ENCODE measurements around the gene OCIAD2.
"Not testable (repeated sequence)": the region's sequence is repeated elsewhere in the genome, so short reads cannot be mapped to it uniquely, and the experiment has no call there.

The OCIAD2 gene, protein sequence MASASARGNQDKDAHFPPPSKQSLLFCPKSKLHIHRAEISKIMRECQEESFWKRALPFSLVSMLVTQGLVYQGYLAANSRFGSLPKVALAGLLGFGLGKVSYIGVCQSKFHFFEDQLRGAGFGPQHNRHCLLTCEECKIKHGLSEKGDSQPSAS

DNA sequence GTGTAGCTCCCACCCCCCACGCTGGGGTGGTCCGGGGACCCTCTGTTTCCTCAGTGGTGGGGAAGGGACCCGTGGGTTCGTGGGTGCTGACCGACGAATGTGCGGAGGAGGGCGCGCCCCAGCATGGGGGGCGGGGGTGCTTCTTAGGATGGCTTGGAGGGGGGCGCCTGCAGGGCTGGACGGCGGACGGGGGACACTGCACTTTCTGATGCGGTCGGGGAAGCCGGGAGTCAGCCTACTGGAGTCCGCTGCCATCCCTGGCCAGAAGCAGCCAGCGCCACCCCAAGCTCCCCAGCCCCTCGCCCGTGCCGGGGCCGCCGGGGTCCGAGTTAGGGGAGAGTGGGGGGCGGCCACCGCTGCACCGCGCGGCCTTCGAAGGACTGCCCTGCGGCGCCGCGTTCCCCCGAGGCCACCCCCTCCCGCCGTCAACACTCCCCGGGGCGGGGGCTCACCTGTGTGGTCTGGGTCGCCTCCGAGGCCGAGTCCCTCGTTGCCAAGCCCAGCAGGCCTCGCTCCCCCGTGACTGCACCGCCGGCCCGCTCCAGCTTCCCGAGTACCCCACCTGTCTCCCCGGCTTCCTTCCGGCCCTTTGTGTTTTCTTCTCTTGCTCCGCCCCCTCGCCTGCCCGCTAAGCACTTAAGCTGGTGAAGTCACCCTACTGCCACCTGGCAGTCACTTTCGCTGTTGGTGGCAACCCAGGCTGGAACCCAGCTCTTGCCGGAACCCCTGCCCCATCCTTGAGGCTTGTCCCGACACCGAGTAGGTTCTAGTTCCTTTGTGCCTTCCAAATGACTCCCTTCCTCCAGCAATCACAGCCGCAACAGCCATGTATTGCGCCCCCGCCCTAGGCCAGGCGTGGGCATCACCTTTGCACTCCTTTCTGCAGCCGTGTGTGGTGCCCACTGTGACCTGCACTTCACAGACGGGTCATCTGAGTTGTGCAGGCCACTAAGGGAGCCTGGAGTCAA is at the start of gene OCIAD2:
OCIAD2 (minus strand) TSS at position 569 of the 968 bp plus-strand sequence. CDS start 2,225 bp downstream, outside the sequence.
- DNase-seq: peak; percentile 85

DNA sequence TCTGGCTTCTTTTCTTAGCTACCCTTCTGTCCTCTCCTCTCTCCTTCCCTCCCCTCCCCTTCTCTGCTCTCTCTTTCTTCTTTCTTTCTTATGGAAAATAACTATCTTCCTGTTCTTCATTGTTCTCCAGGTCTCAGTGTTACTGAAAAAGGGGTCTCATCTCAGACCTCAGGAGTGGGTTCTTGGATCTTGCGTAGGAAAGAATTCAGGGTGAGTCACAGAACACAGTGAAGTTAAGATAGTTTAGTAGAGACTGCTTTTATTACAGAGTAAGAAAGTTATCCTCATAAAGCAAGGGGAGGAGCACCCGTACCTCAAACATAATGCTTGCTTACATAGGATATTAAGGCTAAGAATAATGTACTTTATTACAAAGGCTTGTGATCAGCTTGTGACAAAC is 47.7 kb upstream of the OCIAD2 start:
- no peak for DNase-seq

DNA sequence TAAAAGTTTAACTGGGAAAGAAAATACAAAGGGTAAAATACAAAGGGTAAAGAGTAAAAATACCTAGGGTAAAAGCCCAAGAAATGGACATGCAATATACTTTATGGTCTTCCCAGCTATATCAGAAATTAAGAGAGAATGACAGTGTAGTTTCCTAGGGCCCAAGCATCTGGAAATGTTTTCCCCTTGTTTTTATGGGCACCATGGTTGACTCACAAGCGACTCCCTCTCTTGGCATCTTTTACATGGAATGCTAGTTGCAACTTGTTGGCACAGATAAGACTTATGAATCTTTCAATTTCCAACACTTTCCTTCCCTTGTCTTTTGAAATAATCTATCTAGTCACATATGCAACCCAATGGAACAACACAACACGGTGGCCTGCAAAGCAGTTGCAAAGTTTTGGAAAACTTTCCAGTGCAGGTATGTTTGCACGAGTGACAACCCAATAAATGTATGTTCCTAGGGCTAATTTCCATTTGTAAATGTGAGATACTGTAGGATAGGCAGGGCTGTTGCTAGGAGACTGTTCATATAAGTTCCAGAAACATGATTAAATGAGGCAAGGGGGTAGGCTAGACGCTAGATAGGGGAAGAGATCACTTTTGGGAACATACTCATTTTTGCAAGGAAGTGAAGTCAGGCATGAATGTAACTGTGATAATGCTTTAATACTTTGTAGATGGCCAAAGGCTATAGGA is 43.1 kb upstream of the OCIAD2 start:
- no peak for DNase-seq

DNA sequence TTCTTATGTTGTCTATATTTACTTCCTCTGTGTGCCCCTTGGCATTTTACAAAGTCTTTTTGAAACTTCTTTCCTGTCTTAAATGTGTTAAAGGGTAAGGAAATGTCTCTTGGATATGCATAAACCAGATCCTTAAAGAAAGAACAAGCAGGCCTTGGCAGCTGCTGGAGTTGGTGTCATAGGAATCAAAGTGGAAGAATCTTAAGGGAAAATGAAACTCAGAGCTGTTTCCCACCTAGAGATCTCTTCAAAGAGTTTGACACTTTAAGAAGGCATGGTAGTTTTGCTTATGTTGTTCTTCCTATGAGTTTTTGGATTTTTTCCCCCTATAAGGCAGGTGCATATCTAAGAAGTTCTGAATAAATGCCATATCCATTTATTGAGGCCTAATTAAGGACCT is 42.5 kb upstream of the OCIAD2 start:
- DNase-seq: no peak

DNA sequence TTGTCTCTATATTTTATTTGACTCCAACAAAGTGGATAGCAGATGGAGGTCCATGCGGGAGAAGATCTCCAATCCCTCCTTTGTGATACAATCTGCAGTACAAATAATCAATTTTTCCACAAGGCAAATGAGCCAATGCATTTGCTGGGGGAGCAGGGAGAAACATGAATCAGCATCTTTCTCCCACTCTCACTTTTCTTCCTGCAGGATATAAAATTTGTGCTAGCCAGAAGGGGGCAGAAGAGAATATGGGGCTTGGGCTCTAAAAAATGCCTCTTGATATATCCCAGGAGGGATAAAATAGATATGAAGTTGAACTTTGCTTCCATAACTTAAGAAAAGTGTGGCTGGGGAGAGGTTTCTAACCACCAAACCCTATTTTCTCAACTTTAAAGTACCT is 41.2 kb upstream of the OCIAD2 start:
- no peak for DNase-seq

DNA sequence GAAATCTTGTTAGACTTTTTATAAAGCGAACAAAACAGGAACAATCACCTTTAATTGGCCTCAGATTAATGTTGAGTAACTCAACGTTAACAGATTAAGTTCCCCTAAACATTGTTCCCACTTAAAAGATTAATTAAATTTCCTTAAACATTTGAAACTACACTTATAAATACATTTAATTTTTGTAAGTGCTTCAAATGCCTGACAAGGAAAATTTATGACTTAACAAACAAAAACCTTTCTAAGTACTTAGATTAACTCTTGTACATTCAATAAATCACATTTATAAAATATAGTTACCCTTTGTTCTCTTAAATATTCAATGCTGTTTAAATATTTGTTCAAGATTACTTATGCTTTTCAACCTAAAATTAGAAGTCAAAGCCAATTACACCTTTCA is 39.4 kb upstream of the OCIAD2 start:
- DNase-seq: no peak

DNA sequence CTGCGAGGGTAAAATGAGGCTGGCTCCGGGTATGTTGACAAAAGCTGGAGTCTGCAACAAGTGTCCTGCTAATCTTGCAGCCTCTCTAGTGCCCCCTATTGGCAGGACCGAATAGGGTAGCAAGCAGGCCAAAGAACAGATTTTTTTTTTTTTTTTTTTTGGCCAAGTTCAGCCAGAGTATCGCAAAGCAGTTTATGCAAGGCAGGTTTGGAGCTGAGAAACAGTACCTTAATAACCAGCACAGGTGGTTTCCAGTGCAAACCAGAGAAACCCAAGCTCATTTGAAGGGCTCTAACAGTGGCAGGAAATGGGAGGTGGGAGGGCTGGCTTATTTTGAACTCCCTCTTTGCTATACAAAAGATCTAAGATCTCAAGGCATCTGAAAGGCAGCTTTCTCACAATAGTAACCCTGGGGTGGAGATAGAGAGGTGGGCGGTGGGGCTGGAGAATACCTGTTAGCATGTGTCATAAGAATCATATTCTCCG is 38.2 kb upstream of the OCIAD2 start:
- DNase-seq: no peak

DNA sequence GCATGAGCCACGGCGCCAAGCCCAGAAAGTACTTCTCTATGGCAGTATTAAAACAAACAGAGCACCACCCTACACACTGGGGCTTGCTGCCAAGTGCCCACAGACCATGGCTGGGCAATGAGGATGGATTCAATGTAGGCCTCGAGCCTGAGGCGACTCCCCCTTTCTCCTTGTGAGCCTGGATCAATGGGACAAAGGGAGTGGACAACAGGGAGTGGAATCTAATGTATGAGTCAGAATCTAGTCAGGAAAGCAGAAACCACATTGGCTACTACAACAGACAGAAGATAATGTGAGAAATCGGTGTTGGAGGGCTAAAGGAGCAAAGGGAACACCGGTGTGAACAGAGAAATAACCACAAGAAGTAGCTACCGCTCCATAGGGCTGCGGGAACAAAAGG is 37.7 kb upstream of the OCIAD2 start:
- DNase-seq: peak; percentile 9

DNA sequence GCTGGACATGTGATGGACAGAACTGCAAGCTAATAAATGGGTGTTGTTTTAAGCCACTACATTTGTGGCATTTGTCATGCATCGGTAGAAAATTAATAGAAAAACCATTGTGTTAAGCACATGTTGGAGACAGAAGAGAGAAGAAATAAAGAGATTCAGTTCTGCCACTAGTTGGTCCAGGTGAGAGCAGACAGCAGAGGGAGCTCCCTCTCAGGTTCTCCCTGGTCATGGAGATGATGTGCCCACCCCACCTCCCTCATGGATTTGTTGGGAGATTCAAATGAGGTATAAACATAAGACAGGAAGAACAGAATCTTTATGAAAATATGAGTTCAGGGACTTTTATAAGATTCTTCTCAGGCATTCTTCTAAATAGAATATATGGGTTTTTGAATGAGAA is 36.8 kb upstream of the OCIAD2 start:
- no peak for DNase-seq

DNA sequence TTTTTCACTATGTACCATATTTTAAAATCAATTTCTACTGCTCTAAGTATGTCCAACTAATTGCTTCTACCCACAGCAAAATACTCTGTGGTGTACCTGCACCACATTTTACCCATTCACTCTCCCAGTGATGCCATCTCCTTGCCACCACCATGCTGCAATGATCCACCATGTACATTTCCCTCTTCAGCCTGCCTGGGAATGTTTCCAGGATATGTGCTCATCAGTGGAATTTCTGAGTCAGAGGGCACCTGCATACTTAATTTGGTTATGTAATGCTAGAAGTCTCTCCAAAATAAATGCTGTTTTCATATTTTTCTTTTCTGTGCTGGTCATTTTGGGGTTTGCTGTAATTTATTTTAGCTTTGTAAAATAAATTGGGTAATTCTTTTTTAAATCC is 33.2 kb upstream of the OCIAD2 start:
- DNase-seq: no peak

DNA sequence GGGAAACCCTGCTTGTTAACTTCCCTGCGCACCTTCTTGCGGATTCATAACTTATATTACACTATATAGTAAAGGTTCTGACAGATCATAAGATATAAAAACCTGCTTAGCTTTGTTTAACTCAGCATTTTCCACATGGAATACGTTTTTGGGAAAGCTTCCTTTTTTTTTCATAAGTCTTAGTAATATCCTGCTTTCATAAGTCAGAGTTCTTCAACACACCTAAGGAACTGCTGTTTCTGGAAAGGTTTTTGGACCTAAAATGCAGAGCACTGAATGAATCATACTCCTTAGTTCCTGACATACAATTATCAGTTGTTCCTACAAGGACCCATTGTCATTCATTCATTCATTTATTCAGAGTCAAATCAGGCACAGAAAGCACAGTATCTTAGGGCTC is 32.3 kb upstream of the OCIAD2 start:
- no peak for DNase-seq

DNA sequence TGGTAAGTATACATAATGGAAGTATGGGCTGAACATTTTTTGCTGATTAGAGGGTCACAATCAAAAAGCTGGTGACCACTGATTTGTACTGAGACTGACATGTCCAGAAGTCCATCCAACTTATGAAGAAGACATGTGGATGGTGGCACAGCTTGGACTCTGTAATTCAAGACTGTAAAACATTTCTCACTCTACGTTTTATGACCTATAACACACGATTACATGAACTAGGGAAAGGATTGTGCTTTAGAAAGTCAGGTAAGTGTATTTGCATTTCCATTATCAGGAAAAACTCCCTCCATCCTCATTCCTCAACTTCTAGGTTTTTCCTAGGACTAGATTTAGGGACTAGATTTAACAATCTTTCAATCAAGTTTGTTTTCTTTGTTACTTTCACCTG is 30.5 kb upstream of the OCIAD2 start:
- DNase-seq: no peak

DNA sequence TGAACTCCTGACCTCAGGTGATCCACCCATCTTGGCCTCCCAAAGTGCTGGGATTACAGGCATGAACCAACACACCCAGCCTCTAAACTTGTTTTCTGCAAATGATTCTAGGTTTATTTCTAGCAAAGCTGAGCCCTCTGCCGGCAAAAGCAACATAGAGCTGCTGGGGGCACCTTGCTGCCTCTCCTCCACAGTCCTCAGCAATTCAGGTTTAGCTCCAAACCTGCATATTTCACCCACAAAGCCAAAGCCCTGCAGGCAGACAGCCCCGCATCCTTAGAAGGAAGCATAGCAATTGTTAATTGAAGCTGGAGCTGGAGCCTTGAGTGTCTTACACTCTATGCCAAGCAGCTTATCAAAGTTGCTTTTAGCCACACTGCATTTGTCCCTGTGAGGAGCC is 24.9 kb upstream of the OCIAD2 start:
- DNase-seq: no peak

DNA sequence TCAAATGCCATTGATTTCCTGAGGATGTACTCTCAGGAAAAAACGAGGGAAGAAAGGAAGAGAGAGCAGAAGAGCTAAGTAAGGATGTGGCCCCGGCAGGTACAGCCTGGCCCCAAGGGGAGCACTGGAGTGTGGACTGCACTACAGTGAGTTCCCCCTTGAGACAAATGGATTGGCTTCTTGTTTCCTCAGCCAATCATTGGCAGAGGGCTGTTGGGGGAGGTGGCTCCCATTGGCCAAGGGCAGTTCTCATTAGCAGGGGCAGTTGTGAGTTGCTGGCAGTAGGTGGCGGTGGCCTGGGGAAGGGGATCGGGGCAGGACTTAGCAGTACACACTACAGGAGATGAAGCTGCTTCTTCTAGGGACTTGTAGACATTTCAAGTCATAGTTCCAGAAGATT is 24.1 kb upstream of the OCIAD2 start:
- no peak for DNase-seq

DNA sequence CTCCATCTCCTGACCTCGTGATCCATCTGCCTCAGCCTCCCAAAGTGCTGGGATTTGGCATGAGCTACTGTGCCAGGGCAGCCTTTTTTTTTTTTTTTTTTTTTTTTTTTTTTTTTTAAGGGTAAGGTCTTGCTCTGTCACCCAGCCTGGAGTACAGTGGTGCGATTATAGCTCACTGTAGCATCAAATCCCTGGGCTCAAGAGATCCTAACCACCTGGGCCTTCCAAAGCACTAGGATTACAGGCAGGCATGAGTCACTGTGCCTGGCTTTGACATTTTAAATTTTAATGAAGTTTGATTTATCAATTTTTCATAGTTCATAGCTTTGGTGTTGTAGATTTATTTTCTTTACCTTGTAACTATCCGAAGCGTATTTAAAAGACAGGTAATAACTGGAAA is 17.8 kb upstream of the OCIAD2 start:
- no peak for DNase-seq

DNA sequence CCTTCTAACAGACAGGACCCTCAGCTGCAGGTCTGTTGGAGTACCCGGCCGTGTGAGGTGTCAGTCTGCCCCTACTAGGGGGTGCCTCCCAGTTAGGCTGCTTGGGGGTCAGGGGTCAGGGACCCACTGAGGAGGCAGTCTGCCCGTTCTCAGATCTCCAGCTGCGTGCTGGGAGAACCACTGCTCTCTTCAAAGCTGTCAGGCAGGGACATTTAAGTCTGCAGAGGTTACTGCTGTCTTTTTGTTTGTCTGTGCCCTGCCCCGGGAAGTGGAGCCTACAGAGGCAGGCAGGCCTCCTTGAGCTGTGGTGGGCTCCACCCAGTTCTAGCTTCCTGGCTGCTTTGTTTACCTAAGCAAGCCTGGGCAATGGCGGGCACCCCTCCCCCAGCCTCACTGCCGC is 16.5 kb upstream of the OCIAD2 start:
- not testable (repeated sequence) for DNase-seq

DNA sequence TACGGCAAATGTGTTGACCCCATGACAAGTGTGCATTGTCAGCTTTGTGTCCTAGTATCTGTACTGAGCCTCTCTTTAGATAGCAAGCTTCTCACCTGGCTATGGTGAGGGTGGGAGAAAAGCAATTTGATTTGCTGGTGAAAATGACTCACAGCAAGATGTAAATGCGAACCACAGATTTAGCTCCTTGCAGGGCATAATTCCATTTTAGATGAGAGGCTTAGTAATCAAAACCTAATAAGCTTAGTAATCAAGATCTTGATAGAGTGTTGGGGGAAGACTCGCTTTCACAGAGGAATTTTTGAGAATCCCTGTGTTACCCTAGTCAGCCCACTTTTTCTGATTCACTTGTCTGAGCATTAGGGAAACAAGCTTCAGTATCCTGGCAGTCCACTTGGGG is 7.7 kb upstream of the OCIAD2 start:
- no peak for DNase-seq

DNA sequence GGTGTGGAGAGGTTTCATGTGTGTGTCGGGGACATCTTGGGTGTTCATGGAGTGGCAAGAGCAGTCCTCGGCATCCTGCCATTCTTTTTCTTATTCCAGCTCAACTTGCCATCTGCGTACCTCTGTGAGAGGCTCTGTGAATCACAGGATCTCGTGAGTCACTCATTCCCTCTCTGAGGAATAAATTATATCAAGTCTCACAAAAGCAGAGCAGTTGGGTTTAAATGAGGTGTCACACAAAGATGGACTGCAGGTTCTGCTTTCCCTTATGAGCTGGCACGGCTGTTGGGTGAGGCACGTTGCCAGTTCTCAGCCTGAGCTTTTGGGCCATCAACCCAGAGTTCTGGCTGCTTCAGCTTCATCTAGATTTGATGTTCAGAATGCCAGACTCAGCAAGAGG is 6.8 kb upstream of the OCIAD2 start:
- no peak for DNase-seq

DNA sequence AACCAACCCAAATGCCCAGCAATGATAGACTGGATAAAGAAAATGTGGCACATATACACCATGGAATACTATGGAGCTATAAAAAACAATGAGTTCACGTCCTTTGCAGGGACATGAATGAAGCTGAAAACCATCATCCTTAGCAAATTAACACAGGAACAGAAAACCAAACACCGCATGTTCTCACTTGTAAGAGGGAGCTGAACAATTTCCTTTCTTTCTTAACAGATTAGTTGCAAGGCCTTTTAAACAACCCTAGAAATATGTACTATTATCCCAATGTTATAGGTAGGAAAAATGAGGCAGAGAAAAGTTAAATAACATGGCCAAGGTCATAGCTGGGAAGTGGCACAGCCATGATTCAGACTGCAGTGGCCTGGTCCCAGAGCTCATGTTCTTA is 5.8 kb upstream of the OCIAD2 start:
- no peak for DNase-seq

DNA sequence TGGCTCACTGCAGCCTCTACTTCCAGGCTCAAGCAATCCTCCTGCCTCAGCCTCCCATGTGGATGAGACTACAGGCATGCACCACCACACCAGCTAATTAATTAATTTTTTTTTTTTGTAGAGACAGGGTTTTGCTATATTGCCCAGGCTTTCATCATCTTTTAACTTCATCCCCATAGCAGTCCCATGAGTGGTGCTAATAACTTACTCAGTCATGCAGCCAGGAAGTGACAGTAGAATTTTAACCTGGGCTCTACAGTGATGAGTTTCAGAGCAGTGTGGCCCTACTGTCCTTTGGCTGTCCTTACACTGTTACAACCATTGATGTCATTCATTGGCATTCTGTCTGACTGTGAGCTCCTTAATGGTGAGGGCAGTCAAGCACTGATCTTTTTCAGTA is 3.9 kb upstream of the OCIAD2 start:
- DNase-seq: no peak

DNA sequence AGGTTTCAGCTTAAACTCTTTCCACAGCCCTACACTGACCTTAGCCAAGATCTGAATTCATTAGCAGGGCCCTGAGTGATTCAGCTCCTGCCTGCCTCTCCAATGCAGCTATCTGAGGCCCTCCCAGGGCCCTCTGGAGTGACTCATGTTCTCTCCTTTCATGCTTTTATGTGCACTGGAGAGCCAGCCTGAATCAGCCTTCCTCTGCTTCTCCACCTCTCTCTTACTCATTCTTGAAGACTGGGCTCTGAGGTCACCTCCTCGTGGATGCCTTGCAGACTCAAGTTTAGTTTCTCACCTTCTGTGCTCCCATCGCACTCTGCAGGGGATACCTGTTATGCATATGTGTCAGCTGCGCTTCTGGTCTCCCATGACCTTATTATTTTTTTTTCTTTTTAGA is 3.1 kb upstream of the OCIAD2 start:
- no peak for DNase-seq

DNA sequence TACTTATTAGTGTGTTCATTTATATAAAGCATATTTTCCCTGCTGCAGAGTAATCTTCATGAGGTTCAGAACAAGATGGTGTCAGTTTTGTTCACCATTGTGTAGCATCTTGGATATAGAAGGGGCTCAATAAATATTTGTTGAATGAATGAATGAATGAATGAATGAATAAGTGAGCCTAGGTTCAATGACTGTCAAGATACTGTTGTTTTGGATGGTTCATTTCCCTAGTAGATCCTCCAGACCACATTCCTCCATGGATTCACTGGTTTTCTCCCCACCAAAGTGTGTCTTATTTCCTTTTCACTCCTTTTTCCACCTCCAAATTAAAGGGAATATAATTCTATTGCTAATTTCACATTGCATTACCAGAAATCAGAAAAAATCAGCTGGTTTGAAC is 2.1 kb upstream of the OCIAD2 start:
- DNase-seq: no peak

DNA sequence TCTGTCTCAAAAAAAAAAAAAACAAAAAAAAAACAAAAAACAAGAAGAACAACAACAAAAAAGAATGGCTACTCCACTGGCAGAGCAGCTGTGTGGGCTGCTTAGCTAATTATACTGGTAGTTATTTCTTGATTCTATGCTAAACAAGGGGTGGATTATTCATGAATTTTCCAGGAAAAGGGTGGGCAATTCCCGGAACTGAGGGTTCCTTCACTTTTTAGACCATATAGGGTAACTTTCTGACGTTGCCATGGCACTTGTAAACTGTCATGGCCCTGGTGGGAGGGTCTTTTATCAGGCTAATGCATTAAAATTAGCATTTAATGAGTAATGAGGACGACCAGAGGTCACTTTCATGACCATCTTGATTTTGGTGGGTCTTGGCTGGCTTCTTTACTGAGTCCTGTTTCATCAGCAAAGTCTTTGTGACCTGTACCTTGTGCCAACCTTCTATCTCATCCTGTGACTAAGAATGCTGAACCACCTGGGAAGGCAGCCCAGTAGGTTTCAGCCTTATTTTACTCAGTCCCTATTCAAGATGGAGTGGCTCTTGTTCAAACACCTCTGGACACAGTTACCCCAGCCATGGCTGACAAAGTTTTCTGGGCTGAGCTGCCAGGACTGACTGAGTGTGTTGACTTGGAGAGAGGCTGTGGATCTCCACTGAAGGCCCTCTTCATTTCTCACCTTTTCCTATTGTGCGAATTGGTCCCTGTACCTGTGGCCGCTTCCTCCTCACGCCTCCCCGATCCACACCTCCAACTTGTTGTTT is 1.3 kb upstream of the OCIAD2 start:
- no peak for DNase-seq

All from NCI-H1092 treated with DMSO at 0.1 percent for 48 hours (cell line).